WTC11 (cell line): ENCODE results near the gene ARL8A. TPM values are rescaled to one million over a fixed set of nuclear protein-coding genes. Genes with fewer than 3 reads are reported as not detected.

Source experiments
- ATAC-seq: fragments of 200-7000 bp; cut with Tn5 transposase; 2 replicates; pipeline ENCODE4 v1.10.0; 2021; ENCODE audit warnings: mild to moderate bottlenecking, moderate library complexity
- CTCF ChIA-PET: fragments of 300-600 bp; sonication (Branson Sonifier 250); formaldehyde crosslinking; loops from one replicate; lab custom pipeline; 2021; ENCODE audit warnings: antibody characterized with exemption; lab: Charles Lee
- POLR2A ChIA-PET: fragments of 350-600 bp; sonication (Branson Sonifier 250); formaldehyde crosslinking; loops from one replicate; lab custom pipeline; 2021; ENCODE audit warnings: antibody characterized with exemption; lab: Charles Lee
- DNase-seq: peaks from one replicate; pipeline ENCODE4 v3.0.0; 2021; ENCODE audit warnings: low spot score
- H3K27ac Mint-ChIP-seq: 2 replicates; pipeline ENCODE4 v1.8.0; 2021; ENCODE audit warnings: mixed read lengths
- H3K27me3 Mint-ChIP-seq: 2 replicates; pipeline ENCODE4 v1.8.0; 2021; ENCODE audit warnings: low read depth, mild to moderate bottlenecking, moderate library complexity, mixed read lengths
- H3K36me3 Mint-ChIP-seq: 2 replicates; pipeline ENCODE4 v1.8.0; 2021; ENCODE audit warnings: mixed read lengths
- H3K4me1 Mint-ChIP-seq: 2 replicates; pipeline ENCODE4 v1.8.0; 2022; ENCODE audit warnings: mixed read lengths
- H3K4me3 Mint-ChIP-seq: 2 replicates; pipeline ENCODE4 v1.8.0; 2021; ENCODE audit warnings: mild to moderate bottlenecking, moderate library complexity, mixed read lengths
- H3K9me3 Mint-ChIP-seq: 2 replicates; pipeline ENCODE4 v1.8.0; 2021; ENCODE audit warnings: mixed read lengths
- E2F4 ChIP-seq: sonication (generic); formaldehyde crosslinking; IDR thresholded peaks from 2 replicates; pipeline ENCODE4 v1.8.1; 2022; ENCODE audit warnings: low read depth, mild to moderate bottlenecking, moderate library complexity, missing genetic modification reagents, borderline replicate concordance
- FOXJ3 ChIP-seq: sonication (generic); formaldehyde crosslinking; IDR thresholded peaks from 2 replicates; pipeline ENCODE4 v1.9.0; 2021; ENCODE audit warnings: missing genetic modification reagents, mild to moderate bottlenecking, borderline replicate concordance
- FOXK1 ChIP-seq: sonication (generic); formaldehyde crosslinking; IDR thresholded peaks from 2 replicates; pipeline ENCODE4 v1.8.0; 2022; ENCODE audit warnings: mild to moderate bottlenecking, moderate library complexity, missing genetic modification reagents
- IRF1 ChIP-seq: sonication (generic); formaldehyde crosslinking; IDR thresholded peaks from 2 replicates; pipeline ENCODE4 v1.8.0; 2023; ENCODE audit warnings: missing genetic modification reagents
- JAZF1 ChIP-seq: fragments of 250-450 bp; sonication (Bioruptor Pico); IDR thresholded peaks from 2 replicates; pipeline ENCODE4 v1.9.0; 2021; ENCODE audit warnings: moderate library complexity, mild to moderate bottlenecking, inconsistent platforms
- JUN ChIP-seq: sonication (generic); formaldehyde crosslinking; IDR thresholded peaks from 2 replicates; pipeline ENCODE4 v1.8.0; 2023; ENCODE audit warnings: mild to moderate bottlenecking, missing genetic modification reagents
- MAX ChIP-seq: sonication (generic); formaldehyde crosslinking; IDR thresholded peaks from 2 replicates; pipeline ENCODE4 v1.8.0; 2022; ENCODE audit warnings: mild to moderate bottlenecking, missing genetic modification reagents
- NFE2L1 ChIP-seq: sonication (generic); formaldehyde crosslinking; IDR thresholded peaks from 2 replicates; pipeline ENCODE4 v1.8.1; 2023; ENCODE audit warnings: missing genetic modification reagents
- NFYB ChIP-seq: sonication (generic); formaldehyde crosslinking; conservative IDR thresholded peaks from 2 replicates; pipeline ENCODE4 v1.8.0; 2022; ENCODE audit warnings: low read depth, missing genetic modification reagents
- NR3C1 ChIP-seq: sonication (generic); formaldehyde crosslinking; conservative IDR thresholded peaks from 2 replicates; pipeline ENCODE4 v1.8.1; 2023; ENCODE audit warnings: low read depth, mild to moderate bottlenecking, missing genetic modification reagents
- SMAD3 ChIP-seq: sonication (generic); formaldehyde crosslinking; IDR thresholded peaks from 2 replicates; pipeline ENCODE4 v1.8.0; 2022; ENCODE audit warnings: missing genetic modification reagents, mild to moderate bottlenecking, borderline replicate concordance
- TEAD1 ChIP-seq: sonication (generic); formaldehyde crosslinking; IDR thresholded peaks from 2 replicates; pipeline ENCODE4 v1.8.0; 2022; ENCODE audit warnings: mild to moderate bottlenecking, missing genetic modification reagents
- ZMAT4 ChIP-seq: fragments of 250-450 bp; sonication (Bioruptor Pico); IDR thresholded peaks from 2 replicates; pipeline ENCODE4 v1.9.0; 2021; ENCODE audit warnings: mild to moderate bottlenecking
- ZNF138 ChIP-seq: sonication (generic); formaldehyde crosslinking; conservative IDR thresholded peaks from 2 replicates; pipeline ENCODE4 v1.8.1; 2022; ENCODE audit warnings: mild to moderate bottlenecking, moderate library complexity, missing genetic modification reagents
- ZNF317 ChIP-seq: sonication (generic); formaldehyde crosslinking; IDR thresholded peaks from 2 replicates; pipeline ENCODE4 v1.8.1; 2023; ENCODE audit warnings: low read depth, mild to moderate bottlenecking, moderate library complexity, missing genetic modification reagents, borderline replicate concordance
- ZNF425 ChIP-seq: fragments of 250-450 bp; sonication (Bioruptor Pico); conservative IDR thresholded peaks from 2 replicates; pipeline ENCODE4 v1.9.0; 2021; ENCODE audit warnings: mild to moderate bottlenecking
- total RNA-seq: library from RNA; stranded (reverse); gene quantifications from 3 replicates; pipeline ENCODE4 v1.2.3, GENCODE V29; 2021
- TF ChIP-seq, protein P1 (sequence below): sonication (generic); formaldehyde crosslinking; conservative IDR thresholded peaks from 2 replicates; pipeline ENCODE4 v1.8.1; 2022; ENCODE audit warnings: mild to moderate bottlenecking, missing genetic modification reagents
- TF ChIP-seq, protein P2 (sequence below): sonication (generic); formaldehyde crosslinking; IDR thresholded peaks from 2 replicates; pipeline ENCODE4 v1.8.1; 2023; ENCODE audit warnings: mild to moderate bottlenecking, missing genetic modification reagents, borderline replicate concordance

ARL8A gene
- total RNA-seq, 1 experiment from 2014 or later = 47.2 TPM

GRCh38 chr1:202163281-202164270 lies 19.0 kb upstream of the ARL8A start:
- Mint-ChIP-seq H3K9me3 (no peaks in the 10 kb centered on the region), H3K27me3 (no peaks in the 10 kb centered on the region; the same call in 1 of the 2 replicates)
- TF ChIP-seq MAX (CRISPR knock-in tag) (no peak), ZNF138 (no peak), ZNF317 (CRISPR knock-in tag) (no peak), JAZF1 (no peak), JUN (no peak)
- TF ChIP-seq, all 79 proteins: peak for 0
- Mint-ChIP-seq H3K27ac (no peak overlapping the region), H3K4me1 (peaks cover 50% of the 10 kb centered on the region), H3K4me3 (no peak overlapping the region), H3K36me3 (no peaks in the 10 kb centered on the region)
- DNase-seq (no peak), ATAC-seq (no peak)
- CTCF ChIA-PET = interaction anchor here (0.6 to 6.0 kb wide), 7 partner anchors 8 to 175 kb away, joined by 3 to 73 read pairs (median 3); partner anchors contain the start of gene GPR37L1
- POLR2A ChIA-PET = no interaction called here

GRCh38 chr1:202162418-202163280 lies 18.1 kb upstream of the ARL8A start:
- Mint-ChIP-seq H3K4me3 (no peak overlapping the region), H3K4me1 (peaks cover 48% of the 10 kb centered on the region), H3K27me3 (no peaks in the 10 kb centered on the region; the same call in 1 of the 2 replicates), H3K9me3 (no peaks in the 10 kb centered on the region), H3K27ac (no peak overlapping the region), H3K36me3 (no peaks in the 10 kb centered on the region)
- ChIA-PET POLR2A (no interaction called here), CTCF (interaction anchor here (0.6 to 6.0 kb wide), 9 partner anchors 7 to 176 kb away, joined by 3 to 73 read pairs (median 3); partner anchors contain the start of gene GPR37L1)
- DNase-seq (no peak), ATAC-seq (no peak)
- TF ChIP-seq SMAD3 (0 out of 2 replicates have a peak, but pooled peaks have one; percentile 31), TEAD1 (CRISPR knock-in tag) (no peak), FOXJ3 (CRISPR knock-in tag) (no peak)

DNA sequence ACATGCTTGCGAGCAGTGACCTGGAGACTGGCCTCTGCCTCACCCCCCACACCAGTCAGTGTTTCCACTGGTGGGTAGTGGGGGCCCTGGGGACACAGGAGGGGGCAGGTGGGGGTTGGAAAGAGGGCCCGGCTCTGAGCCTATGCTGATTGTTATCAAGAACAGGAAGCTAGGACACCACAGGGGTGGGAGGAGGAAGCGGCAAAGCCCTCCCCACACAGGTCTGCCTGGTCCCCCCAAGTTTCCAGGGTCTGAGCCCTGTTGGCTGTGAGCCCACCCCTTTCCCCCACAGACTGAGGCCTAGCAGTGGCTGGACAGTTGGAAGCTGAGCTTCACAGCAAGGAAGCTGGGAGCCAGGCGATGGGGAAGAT lies 17.5 kb upstream of the ARL8A start:
- ChIA-PET POLR2A (no interaction called here), CTCF (interaction anchor here (0.7 to 3.1 kb wide), 4 partner anchors 15 to 162 kb away, joined by 3 to 9 read pairs (median 5); no protein-coding TSS in a partner anchor)
- ATAC-seq = no peak
- Mint-ChIP-seq H3K4me3 (no peak overlapping the region), H3K36me3 (no peaks in the 10 kb centered on the region), H3K4me1 (peaks cover 48% of the 10 kb centered on the region), H3K27ac (no peak overlapping the region), H3K9me3 (no peaks in the 10 kb centered on the region), H3K27me3 (no peaks in the 10 kb centered on the region; the same call in 1 of the 2 replicates)
- DNase-seq = no peak
- no peak for TF ChIP-seq MAX (CRISPR knock-in tag)
- no peak for TF ChIP-seq FOXK1
- TF ChIP-seq SMAD3 = no peak
- no peak for TF ChIP-seq IRF1 (CRISPR knock-in tag)
- no peak for TF ChIP-seq E2F4
- TF ChIP-seq NFE2L1 (CRISPR knock-in tag) = no peak
- TF ChIP-seq ZNF425 (CRISPR knock-in tag) = no peak
- TF ChIP-seq, protein P1, sequence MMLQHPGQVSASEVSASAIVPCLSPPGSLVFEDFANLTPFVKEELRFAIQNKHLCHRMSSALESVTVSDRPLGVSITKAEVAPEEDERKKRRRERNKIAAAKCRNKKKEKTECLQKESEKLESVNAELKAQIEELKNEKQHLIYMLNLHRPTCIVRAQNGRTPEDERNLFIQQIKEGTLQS = no peak
- TF ChIP-seq, protein P2, sequence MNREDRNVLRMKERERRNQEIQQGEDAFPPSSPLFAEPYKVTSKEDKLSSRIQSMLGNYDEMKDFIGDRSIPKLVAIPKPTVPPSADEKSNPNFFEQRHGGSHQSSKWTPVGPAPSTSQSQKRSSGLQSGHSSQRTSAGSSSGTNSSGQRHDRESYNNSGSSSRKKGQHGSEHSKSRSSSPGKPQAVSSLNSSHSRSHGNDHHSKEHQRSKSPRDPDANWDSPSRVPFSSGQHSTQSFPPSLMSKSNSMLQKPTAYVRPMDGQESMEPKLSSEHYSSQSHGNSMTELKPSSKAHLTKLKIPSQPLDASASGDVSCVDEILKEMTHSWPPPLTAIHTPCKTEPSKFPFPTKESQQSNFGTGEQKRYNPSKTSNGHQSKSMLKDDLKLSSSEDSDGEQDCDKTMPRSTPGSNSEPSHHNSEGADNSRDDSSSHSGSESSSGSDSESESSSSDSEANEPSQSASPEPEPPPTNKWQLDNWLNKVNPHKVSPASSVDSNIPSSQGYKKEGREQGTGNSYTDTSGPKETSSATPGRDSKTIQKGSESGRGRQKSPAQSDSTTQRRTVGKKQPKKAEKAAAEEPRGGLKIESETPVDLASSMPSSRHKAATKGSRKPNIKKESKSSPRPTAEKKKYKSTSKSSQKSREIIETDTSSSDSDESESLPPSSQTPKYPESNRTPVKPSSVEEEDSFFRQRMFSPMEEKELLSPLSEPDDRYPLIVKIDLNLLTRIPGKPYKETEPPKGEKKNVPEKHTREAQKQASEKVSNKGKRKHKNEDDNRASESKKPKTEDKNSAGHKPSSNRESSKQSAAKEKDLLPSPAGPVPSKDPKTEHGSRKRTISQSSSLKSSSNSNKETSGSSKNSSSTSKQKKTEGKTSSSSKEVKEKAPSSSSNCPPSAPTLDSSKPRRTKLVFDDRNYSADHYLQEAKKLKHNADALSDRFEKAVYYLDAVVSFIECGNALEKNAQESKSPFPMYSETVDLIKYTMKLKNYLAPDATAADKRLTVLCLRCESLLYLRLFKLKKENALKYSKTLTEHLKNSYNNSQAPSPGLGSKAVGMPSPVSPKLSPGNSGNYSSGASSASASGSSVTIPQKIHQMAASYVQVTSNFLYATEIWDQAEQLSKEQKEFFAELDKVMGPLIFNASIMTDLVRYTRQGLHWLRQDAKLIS = no peak
- TF ChIP-seq NFYB (CRISPR knock-in tag) = no peak
- no peak for TF ChIP-seq JAZF1
- no peak for TF ChIP-seq NR3C1
- no peak for TF ChIP-seq ZMAT4
